Hindlimb muscle (tissue), 1 donor: Measurements from ENCODE around the gene FIBCD1. TPM values are rescaled to one million over a fixed set of nuclear protein-coding genes. Genes with fewer than 3 reads are reported as not detected.
A peak's percentile ranks its signal among the peaks of the same experiment; 100 is the strongest.

Source experiments
- DNase-seq: peaks from one replicate; pipeline ENCODE4 v3.0.0-alpha.2; 2013
- polyA plus RNA-seq: library from polyadenylated mRNA; unstranded; fragments of 120-200 nt; gene quantifications from one replicate; pipeline ENCODE4 v1.2.1, GENCODE V29; 2013; ENCODE audit not compliant: insufficient read length

FIBCD1 gene
- polyA plus RNA-seq, 1 donor = not detected

DNA sequence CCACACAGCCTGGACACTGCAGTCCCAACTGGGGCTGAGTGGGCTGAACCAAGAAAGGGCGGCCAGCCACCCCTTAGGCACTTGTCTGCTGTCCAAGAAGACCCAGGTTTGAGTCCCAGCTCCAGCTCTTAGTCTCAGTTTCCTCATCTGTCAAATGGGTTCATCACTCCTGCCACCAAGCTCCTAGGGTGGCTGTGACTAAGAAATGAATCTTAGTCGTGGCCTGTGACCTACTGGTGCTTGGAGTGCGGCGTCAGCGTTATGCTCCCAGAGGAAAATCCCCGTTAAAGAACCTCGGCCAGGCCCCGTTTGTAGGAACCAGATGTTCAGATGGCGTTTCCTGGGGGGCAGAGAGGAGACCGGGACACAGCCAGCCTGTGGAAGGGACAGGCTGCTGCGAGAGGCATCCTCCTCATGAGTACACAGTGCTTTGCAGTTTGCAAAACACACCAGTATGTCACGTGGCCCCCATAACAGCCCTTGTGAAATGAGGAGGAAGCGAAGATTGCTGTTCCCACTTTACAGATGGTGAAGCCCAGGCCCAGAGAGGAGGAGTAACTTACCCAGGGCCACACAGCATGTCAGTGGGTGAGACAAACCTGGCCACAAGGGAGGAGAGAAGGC is 3.3 kb downstream of the FIBCD1 start:
- no peak for DNase-seq

DNA sequence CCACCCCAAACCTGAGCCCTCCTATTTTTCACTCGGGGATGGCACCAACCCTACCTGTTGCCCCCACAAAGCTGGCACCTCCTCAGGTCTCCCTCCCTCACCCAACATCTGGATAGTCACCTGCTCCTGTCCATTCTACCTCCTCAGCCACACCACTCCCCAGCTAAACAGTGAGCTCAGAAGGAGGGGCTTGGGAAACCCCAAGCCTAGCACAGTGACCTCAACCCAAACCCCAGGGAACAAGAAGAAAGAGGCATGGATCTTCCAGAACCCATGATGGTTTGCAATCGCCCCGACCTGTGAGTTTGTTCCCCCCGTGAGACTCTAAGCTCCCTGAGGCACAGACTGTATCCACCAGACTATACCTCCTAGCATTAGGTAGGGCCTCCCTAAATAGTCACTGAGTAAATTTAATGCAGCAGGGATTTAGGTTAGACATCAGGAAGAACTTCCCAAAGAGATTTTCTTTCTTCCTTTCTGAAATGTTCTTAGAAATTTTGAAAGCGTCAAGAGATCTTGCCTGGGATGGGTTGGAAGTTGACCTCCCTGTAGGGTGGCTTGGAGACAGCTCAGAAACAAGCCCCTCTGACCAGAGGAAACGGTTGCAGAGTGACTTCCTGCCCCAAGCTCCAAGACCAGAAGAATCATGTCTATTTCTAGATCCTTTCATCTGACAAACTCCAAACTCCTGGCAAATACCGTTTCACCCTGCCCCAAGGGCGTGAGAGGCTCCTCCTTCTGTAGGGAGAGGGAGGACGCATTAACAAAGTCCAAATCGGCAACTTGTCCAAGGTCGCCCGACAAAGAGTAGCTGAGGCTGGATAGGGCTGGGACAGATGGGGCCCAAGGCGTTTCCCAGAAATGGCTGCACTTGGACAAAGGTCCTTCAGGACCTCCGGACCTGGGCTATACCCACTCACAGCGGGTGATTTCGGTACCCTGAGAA is 4.1 kb downstream of the FIBCD1 start:
- DNase-seq = no peak

GRCh38 chr9:130934246-130934645 is 4.8 kb downstream of the FIBCD1 start:
- no peak for DNase-seq

DNA sequence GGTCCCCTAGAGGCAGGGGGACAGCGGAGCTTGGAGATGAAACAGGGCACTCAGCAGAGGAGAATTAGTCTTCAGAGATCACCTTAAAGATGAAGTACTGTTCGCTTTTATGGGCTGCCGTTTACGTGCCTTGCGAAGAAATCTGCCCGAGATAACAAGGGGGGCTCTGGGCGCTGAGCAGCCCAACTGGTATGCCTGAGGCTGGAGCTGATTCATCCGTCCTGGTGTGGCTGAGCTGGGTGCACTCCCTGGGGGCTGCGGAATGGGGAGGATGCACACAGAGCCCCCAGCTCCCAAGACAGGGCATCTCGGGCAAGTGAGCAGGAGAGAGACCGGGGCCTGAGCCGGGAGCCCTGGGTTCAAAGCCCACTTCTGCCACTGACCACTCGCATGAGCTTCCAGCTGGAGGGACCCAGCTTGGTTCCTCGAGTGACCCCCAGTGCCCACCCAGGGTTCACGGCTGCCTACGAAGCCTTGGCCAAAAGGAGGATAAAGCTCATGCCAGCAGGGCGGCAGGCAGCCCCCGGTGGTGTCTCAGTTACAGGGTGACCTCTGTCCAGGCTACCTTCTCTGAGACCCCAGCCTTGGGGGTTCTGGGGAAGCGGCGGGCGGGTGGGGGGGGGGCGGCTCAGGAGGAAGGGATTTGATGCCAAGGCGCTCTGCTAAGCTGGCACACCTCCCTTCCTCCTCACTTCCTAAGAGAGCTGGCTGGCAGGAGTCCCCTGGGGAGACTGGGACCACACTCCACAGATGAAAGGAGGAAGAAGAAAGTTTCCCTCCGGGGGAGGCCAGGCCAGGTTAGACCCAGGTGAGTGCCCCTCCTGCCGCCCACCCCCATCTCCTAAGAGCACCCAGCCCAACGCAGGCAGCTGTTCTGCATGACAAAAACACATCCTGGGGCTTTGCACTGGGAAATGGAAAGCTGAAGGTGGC is 5.7 kb downstream of the FIBCD1 start:
- no peak for DNase-seq

DNA sequence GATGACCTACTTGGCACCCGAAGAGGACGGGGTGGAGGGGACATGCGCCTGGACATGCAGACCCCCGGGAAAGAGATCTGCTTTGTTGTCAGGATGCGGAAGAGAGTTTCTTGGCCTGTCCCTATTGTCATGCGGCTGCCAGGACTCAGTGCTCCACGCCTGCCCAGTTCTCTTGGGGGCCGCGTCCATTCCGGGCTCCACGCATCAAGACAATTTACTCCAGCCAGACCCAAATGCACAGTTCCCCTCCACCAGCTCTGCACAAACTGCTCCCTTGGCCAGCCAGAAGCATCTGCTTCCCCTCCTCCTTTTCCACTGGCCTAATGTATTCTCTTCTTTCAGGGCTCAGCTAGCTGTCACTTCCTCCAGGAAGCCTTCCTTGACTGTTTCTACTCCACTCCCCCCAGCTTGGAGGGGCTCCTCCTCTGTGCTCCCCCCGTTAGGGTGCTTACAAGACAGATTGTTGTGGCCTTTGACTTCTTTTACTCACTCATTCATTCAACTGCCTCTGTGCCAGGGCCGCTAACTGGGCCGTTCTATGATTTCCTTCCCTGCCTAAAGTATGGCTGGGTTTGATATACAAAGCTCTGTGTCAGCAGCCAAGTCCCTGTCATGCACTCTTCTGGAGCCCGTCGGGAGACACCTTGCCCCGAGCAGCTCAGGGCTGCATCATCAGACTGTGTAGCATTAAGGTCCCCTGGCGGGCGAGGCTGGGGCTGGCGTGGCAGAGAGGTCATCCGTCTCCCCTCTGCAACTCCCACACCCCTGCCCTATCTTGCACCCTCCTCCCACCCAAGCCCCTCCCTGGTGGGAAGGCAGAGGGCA is 6.6 kb downstream of the FIBCD1 start:
- DNase-seq = no peak

- DNase-seq = peak; percentile 60
Observed at GRCh38 chr9:130931508-130932254, 7.4 kb downstream of the FIBCD1 start.

DNA sequence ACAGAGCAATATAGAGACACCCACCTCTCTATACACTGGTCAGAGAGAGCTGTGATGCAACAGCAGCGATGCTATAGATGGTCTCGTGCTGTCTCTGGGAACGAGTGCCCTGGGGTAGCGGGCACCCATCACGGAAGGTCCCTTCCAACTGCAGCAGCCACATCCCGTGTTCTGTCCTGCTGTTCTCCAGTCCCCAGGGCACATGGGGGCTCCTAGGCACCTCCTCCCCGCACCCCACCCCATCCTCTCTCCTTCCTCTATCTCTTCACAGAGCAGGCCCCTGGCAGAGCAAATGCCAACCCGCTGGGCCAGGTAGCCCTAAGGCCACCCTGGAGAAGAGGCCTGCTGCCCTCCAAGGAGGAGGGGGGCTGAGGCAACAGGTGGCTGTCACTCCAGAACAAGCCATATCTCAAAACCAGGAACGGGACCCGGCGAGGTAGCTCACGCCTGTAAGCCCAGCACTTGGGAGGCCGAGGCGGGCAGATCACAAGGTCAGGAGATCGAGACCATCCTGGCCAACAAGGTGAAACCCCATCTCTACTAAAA is 8.2 kb downstream of the FIBCD1 start:
- no peak for DNase-seq

DNA sequence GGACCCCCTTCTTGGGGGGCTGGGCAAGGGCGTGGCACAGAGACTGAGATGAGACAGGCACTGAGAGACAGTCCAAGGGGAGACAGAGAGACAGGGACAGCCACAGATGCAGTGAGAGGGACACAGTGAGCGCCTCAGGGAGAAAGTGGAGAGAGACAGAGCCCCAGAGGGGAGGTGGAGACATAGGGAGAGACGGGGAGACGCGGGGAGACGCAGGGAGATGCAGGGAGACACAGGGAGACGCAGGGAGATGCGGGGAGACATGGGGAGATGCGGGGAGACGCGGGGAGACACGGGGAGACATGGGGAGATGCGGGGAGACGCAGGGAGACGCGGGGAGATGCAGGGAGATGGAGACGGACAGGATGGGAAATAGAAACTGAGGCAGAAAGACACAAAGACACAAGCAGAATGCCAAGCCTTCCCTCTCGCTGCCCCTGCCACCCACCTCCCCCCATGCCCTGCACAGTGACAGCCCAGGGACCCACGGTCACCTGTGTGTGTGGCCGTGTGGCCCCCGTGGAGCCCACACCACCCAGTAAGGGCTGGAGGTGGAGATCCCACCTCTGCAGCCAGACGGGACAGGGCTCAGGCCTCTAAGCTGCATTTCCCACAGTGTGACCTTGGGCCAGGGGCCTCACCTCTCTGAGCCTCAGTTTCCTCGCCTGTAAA is 8.8 kb downstream of the FIBCD1 start:
- DNase-seq = no peak

DNA sequence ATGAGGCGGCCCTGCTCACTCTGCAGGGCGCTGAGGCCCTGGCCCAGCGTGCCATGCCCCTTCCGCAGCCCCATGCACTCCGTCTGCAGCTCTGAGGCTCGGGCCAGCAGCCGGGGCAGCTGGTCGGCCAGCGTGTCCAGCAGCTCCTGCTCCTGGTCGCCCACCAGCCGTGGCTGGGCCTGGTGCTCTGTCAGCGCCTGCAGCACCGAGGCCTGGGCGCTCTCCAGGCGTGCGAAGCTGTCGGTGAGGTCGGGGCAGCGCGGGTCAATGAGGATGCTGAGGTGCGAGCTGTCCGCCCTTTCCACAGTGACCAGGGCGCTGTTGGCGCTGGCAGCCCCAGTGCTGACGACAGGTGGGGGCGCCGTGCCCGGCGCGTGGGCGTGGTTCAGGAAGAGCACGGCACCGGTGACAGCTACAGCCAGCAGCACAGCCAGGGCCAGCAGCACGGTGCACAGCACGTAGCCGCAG is 9.4 kb downstream of the FIBCD1 start:
- DNase-seq = no peak

DNA sequence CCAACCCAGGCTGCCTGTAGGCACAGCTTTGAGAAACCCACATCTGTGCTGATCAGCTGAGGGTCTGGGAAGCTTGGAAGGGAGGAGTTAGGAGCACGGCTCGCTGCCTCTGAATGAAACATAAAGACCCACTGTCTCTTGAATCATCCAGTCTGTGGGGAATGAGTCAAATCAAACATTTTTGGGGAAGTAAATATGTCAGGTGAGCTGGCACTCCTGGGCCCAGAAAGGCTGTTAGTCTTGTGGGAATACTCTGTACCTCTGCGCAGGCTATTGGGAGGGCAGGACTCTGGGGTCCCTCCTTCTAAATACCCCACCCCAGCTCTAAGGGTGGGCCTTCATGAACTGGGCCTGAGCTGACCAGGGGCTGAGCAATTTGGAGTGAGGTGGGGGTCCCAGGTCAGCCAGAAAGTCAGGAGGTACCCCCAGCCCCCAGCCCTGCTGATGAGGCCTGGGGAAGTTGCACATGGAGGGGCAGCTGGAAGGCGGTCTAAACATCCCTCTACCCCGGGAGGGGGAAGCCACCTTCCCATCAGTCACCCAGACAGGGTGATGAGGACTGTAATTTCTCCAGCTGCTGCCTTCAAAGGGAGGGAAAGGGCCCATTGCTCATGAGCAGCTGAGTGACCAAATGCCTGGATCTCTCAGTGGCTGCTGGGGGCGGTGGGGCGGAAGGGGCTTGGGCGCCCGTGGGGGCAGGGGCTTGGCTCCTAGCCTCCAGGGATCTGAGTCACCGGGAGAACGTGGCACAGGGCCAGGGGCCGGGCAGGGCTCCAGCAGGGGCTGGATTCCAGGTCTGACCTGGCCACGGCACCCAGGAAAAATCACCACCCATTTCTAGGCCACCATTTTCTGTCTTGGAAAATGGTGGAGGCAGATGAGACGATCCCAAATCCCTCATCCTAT is 10.8 kb downstream of the FIBCD1 start:
- DNase-seq = no peak

- no peak for DNase-seq
Observed at GRCh38 chr9:130927338-130927737, 11.7 kb downstream of the FIBCD1 start.

DNA sequence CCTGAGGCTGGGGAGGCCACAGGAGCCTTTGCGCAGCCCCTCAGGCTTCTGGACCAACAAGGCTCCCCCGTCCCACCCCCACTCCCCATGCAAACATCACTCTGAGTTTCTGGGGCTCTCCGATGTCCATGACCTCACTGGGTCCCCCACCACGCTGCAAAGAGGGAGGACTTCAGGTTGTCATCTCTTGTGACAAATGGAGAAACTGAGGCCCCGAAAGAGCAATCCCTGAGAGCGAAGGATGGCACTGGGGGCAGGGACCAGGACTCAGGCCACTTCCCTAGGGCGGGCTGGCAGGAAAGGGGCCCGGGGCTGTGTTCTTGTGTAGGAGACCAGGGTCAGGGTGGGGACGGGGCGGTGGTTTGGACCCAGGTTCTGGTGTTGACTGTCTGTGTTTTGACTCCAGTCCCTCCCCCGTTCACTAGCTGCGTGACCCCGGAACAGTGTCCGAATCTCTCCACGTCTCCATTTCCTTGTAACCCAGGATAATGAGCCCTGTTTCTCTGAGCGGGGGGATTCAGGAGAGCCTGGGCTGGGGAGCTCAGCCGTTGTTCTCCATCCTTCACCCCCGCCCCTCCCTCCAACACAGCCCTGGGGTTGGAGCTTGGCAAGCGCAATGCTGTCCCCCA is 13.9 kb downstream of the FIBCD1 start:
- no peak for DNase-seq

DNA sequence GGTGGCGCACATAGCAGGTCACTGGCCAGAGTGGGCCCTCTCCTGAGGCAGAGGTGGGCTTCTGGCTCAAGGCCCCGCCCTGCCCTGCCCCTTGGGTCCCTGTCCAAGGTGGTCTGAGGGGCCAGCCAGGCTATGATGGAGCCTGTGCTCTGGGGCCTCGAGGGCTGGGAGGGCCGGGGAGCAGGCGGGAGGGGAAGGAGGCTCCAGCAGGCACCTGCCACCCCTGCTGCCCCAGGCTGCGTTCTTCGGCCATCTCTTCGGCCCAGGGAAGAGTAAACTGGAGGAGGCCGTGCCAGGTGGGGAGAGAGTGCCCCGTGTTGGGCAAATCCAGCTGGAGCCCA is 14.6 kb downstream of the FIBCD1 start:
- no peak for DNase-seq

GRCh38 chr9:130923611-130924447 is 15.2 kb downstream of the FIBCD1 start:
- no peak for DNase-seq

GRCh38 chr9:130922893-130923610 is 16.0 kb downstream of the FIBCD1 start:
- DNase-seq = no peak

DNA sequence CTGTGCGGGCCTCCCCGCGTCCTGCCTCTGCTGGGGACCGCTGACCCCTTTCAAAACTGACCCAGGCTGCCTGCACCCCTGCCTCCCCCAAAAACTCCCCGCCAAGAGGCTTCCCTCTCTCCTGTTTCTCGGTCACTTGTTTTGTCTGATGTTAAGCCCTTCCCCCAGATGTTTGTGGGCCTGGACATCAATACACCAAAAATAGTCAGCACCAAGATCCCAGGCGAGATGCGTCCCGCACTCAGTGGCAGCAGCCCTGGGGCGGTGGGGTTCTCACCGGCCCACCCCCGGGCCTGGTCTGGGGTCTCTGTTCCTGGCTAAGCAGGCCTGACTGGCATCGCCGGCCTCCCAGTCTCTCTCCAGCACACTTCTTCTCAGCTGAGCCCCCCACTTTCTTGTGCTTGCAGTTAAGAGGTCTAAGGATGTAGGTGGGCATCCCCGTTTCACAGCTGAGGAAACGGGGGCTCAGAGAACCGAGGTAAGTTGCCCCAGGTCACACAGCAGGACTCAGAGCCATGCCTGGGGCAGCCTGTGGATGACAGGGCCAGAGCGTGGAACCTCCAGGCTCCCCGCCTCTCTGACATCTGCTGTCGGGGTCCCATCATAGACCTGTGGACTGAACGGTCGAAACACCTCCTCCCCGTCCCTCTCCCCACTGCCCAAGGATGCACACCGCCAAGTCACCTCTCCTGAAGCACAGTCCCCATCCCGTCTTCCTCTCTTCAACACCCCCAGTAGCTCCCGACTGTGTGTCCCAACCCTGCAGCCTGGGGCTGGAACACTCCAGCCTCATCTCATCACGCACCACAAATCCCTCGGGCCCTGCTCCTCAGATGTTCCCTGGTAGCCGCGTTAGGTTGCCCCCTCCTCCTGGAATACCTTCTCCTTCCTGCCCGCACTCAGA is 16.8 kb downstream of the FIBCD1 start:
- DNase-seq = no peak
